ENCODE data around the gene FAM120C. TPM values are rescaled to one million over a fixed set of nuclear protein-coding genes. Genes with fewer than 3 reads are reported as not detected.
A peak's percentile ranks its signal among the peaks of the same experiment; 100 is the strongest.

Gene FAM120C
- total and polyA plus RNA-seq, 7 donors, result under 0.01 to 7.7 (median 4.4) TPM

- Histone ChIP-seq H3K9me3 (no peaks in the 10 kb centered on the region), H3K27me3 (no peaks in the 10 kb centered on the region), H3K36me3 (peaks cover 0 to 29% (median 3%) of the 10 kb centered on the region in 4 donors), H3K4me1 (no peaks in the 10 kb centered on the region), H3K4me3 (peak overlapping the region; percentile 62 to 76 (median 68)), H3K27ac (peak overlapping the region; percentile 91 to 95 (median 93))
- intact Hi-C loops (cut with DNase I), result loop anchor here (5.0 to 10.0 kb wide), 4 partner anchors 312 to 592 kb away; partner anchors contain the start of genes GNL3L, TSR2 and WNK3
- no peak for TF ChIP-seq POLR2AphosphoS5 (IDR thresholded peaks at IDR 0.05)
- no peak for TF ChIP-seq POLR2A (IDR thresholded peaks at IDR 0.05)
- TF ChIP-seq EP300 (IDR thresholded peaks at IDR 0.05), result no peak
- TF ChIP-seq CTCF (IDR thresholded peaks at IDR 0.05), result peak in 1 of 4 experiments; percentile 40
- peak; percentile 68 for DNase-seq
- 3 to 4% methylated on average over 26 of the region's 26 CpGs for WGBS, 2 donors
Measured at GRCh38 chrX:54042609-54043021, 140.4 kb downstream of the FAM120C start.

GRCh38 chrX:54030329-54030728 lies 152.7 kb downstream of the FAM120C start:
- TF ChIP-seq EP300 (IDR thresholded peaks at IDR 0.05), result no peak
- no peak for TF ChIP-seq POLR2A (IDR thresholded peaks at IDR 0.05)
- TF ChIP-seq CTCF (IDR thresholded peaks at IDR 0.05), result no peak
- no peak for TF ChIP-seq POLR2AphosphoS5 (IDR thresholded peaks at IDR 0.05)
- Histone ChIP-seq H3K27me3 (no peaks in the 10 kb centered on the region), H3K36me3 (peaks cover 0 to 39% (median 2%) of the 10 kb centered on the region in 4 donors), H3K4me1 (no peaks in the 10 kb centered on the region), H3K4me3 (no peak overlapping the region), H3K27ac (no peak overlapping the region), H3K9me3 (no peaks in the 10 kb centered on the region)
- WGBS, 2 donors, result 88 to 89% methylated on average over 4 of the region's 4 CpGs
- DNase-seq, result no peak
- intact Hi-C loops (cut with DNase I), result no loop called here

DNA sequence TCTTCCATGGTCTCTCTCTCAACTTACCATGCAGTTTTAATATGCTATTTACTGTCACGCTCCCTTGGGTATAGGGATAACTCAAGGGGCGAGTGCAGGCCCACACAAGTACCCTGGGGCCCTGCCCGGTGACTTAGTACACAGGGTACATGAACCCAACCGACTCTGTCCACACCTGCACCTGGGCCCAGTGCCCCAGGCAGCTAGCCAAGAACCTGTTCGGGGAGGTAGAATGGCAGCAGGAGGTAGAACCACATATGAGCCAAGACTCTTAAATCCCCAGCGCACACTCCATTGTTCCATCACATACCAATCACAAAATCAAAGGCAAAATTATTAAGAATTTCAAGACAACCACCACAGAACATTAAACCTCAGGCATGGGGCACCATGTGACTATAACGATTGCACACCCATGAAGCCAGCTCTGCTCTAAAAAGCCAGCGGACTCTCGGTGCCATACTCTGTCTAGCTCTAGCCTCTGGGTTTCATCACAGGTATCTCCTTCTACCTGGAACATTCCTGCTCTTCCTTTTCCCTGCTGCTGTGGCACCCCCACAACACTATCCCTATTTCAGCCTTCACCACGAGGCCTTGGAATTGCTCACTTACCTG lies 153.4 kb downstream of the FAM120C start:
- WGBS, 2 donors, result 70 to 89% methylated on average over 10 of the region's 10 CpGs
- H3K9me3 ChIP-seq, result no peaks in the 10 kb centered on the region
- no peak overlapping the region for H3K27ac ChIP-seq
- no peak overlapping the region for H3K4me3 ChIP-seq
- no peak for TF ChIP-seq POLR2A (IDR thresholded peaks at IDR 0.05)
- no peak for TF ChIP-seq EP300 (IDR thresholded peaks at IDR 0.05)
- TF ChIP-seq CTCF (IDR thresholded peaks at IDR 0.05), result no peak
- H3K4me1 ChIP-seq, result no peaks in the 10 kb centered on the region
- intact Hi-C loops (cut with DNase I), result no loop called here
- peak; percentile 42 for DNase-seq
- peaks cover 0 to 34% (median 0%) of the 10 kb centered on the region in 4 donors for H3K36me3 ChIP-seq
- H3K27me3 ChIP-seq, result no peaks in the 10 kb centered on the region

DNA sequence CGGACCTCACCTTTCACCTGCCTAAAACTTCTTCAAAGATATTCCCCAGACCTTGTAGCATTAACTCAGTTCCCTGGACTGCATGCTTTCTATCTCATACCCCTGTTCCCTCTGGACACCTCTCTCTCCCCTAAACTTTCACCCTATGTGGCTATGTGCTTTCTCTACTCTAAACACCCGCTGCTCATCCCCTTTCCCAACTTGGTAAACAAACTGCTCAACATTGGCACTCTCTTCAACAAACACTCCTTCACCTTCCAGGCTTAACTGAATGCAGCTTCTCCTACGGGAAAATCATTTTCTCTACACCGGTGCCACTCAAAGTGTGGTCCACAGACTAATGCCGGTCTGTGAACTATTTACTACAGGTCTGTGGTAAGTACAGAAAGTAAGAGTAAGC lies 158.7 kb downstream of the FAM120C start:
- intact Hi-C loops (cut with DNase I), result no loop called here
- DNase-seq, result no peak
- peaks cover 0 to 32% (median 0%) of the 10 kb centered on the region in 4 donors for H3K36me3 ChIP-seq
- no peaks in the 10 kb centered on the region for H3K9me3 ChIP-seq
- no peak overlapping the region for H3K27ac ChIP-seq
- TF ChIP-seq POLR2A (IDR thresholded peaks at IDR 0.05) (no peak), POLR2AphosphoS5 (IDR thresholded peaks at IDR 0.05) (no peak), CTCF (IDR thresholded peaks at IDR 0.05) (no peak), EP300 (IDR thresholded peaks at IDR 0.05) (no peak)
- H3K4me3 ChIP-seq, result no peak overlapping the region
- H3K27me3 ChIP-seq, result no peaks in the 10 kb centered on the region
- no peaks in the 10 kb centered on the region for H3K4me1 ChIP-seq
- whole genome bisulfite sequencing, 2 donors, result 95 to 96% methylated on average over 5 of the region's 5 CpGs

Small RNA genes lying within 50 kb of the gene (small RNA-seq; reads per million reads assigned to genes)
- 0 reads per million in 3 donors for gene AL589872.1

Other genes with a start within 250 kb of the FAM120C start
- gene PHF8, start 138.8 kb downstream of the FAM120C start, total RNA-seq, result 10 to 100 TPM; 15.3 to 44.9 (median 22.1) TPM
- gene PHF8, start 138.8 kb downstream of the FAM120C start, polyA plus RNA-seq, result 10 to 100 TPM in 1 of 3 donors, 1 to 10 TPM in 2; 4.4 to 11.5 (median 6.6) TPM
- 1 to 10 TPM; 1.6 to 1.9 (median 1.7) TPM for gene WNK3, start 174.8 kb upstream of the FAM120C start, total RNA-seq
- under 1 TPM in 2 of 3 donors, not detected in 1; under 0.01 to 0.10 TPM for gene WNK3, start 174.8 kb upstream of the FAM120C start, polyA plus RNA-seq